GM12878 (cell line): ENCODE results near the gene ARHGEF10L. TPM values are rescaled to one million over a fixed set of nuclear protein-coding genes. Genes with fewer than 3 reads are reported as not detected.

ENCODE experiments used
- ATAC-seq: fragments of 200-7000 bp; cut with Tn5 transposase; 3 replicates; pipeline ENCODE4 v1.9.1; 2020; ENCODE audit warnings: mild to moderate bottlenecking, moderate library complexity
- BruUV-seq: library from RNA; stranded (reverse); fragments of 400-500 nt; replicated peaks from 2 replicates; lab custom pipeline; 2021; lab: Mats Ljungman, UMichigan
- CTCF ChIA-PET: fragments of 300-600 bp; sonication (Branson Sonifier 250); formaldehyde crosslinking; extraction: SDS; loops from one replicate; lab custom pipeline; 2021; ENCODE audit warnings: inconsistent platforms; lab: Yijun Ruan, JAX
- POLR2A ChIA-PET: fragments of 350-600 bp; formaldehyde crosslinking; extraction: SDS; loops from one replicate; lab custom pipeline; 2021; ENCODE audit warnings: inconsistent platforms; lab: Charles Lee
- RAD21 ChIA-PET: fragments of 300-600 bp; sonication (Branson Sonifier 250); formaldehyde crosslinking; loops from one replicate; lab custom pipeline; 2023; ENCODE audit warnings: antibody characterized with exemption; ENCODE audit not compliant: unreplicated experiment; lab: Charles Lee
- SMC1A ChIA-PET: fragments of 300-600 bp; sonication (Branson Sonifier 250); formaldehyde crosslinking; loops from one replicate; lab custom pipeline; 2023; ENCODE audit not compliant: unreplicated experiment, uncharacterized antibody; lab: Charles Lee
- DNase-seq: peaks from one replicate; pipeline ENCODE4 v3.0.0-alpha.2; 2011; ENCODE audit warnings: low read depth, low spot score
- FAIRE-seq: peaks from 3 replicates; lab custom pipeline; 2011; peaks lifted over from hg19 to GRCh38; lab: Jason Lieb, UNC
- H2AFZ ChIP-seq: 2 replicates; pipeline ENCODE4 v1.6.0; 2011; ENCODE audit warnings: low read depth, low read length, control low read depth; ENCODE audit not compliant: control insufficient read depth
- H3K27ac ChIP-seq: 2 replicates; pipeline ENCODE4 v1.5.1; 2011; ENCODE audit warnings: control low read depth; ENCODE audit not compliant: control insufficient read depth, insufficient read depth
- H3K27me3 ChIP-seq, 2 experiments: replicated peaks in 1 of 2; 2 replicates each; pipeline versions ENCODE4 v1.6.0 to v1.6.1; 2011; ENCODE audit warnings: low read length in 1 of 2; ENCODE audit not compliant: control insufficient read depth in 2 of 2, insufficient read depth in 2 of 2
- H3K36me3 ChIP-seq, 2 experiments: 2 replicates each; pipeline ENCODE4 v1.5.1; 2011; ENCODE audit warnings: low read length in 1 of 2; ENCODE audit not compliant: control insufficient read depth in 2 of 2, insufficient read depth in 2 of 2
- H3K4me1 ChIP-seq: 2 replicates; pipeline ENCODE4 v1.6.1; 2011; ENCODE audit warnings: mild to moderate bottlenecking, low read length, moderate library complexity, mixed read lengths; ENCODE audit not compliant: control insufficient read depth, insufficient read depth
- H3K4me2 ChIP-seq: 2 replicates; pipeline ENCODE4 v1.6.0; 2011; ENCODE audit warnings: control low read depth; ENCODE audit not compliant: control insufficient read depth, insufficient read depth
- H3K4me3 ChIP-seq: fragments of 200-600 bp; sonication (generic); 2 replicates; pipeline ENCODE4 v1.5.1; 2016
- H3K79me2 ChIP-seq: 2 replicates; pipeline ENCODE4 v1.6.0; 2011; ENCODE audit warnings: low read length; ENCODE audit not compliant: control insufficient read depth, insufficient read depth
- H3K9ac ChIP-seq: 2 replicates; pipeline ENCODE4 v1.8.0; 2011; ENCODE audit warnings: low read length, control low read depth, mixed read lengths; ENCODE audit not compliant: control insufficient read depth, insufficient read depth
- H3K9me3 ChIP-seq: replicated peaks from 3 replicates; pipeline ENCODE4 v1.5.1; 2011; ENCODE audit warnings: mild to moderate bottlenecking, low read length; ENCODE audit not compliant: control insufficient read depth, insufficient read depth
- H4K20me1 ChIP-seq: 2 replicates; pipeline ENCODE4 v1.6.0; 2011; ENCODE audit not compliant: control insufficient read depth, insufficient read depth
- CHD2 ChIP-seq: IDR thresholded peaks from 2 replicates; pipeline ENCODE4 v1.6.1; 2011; ENCODE audit warnings: low read depth, low read length, improper control_type of control experiment, borderline replicate concordance
- ETV6 ChIP-seq, 2 experiments: fragments of 450-650 bp in 1 of 2; IDR thresholded peaks in 1 of 2; conservative IDR thresholded peaks in 1 of 2; 2 replicates each; pipeline ENCODE4 v1.6.1; 2014; ENCODE audit warnings: antibody characterized with exemption in 1 of 2, borderline replicate concordance in 1 of 2, low read depth in 1 of 2, mild to moderate bottlenecking in 1 of 2, moderate library complexity in 1 of 2
- GATAD2B ChIP-seq: fragments of 450-650 bp; conservative IDR thresholded peaks from 2 replicates; pipeline ENCODE4 v1.6.1; 2017; ENCODE audit warnings: low read depth, mild to moderate bottlenecking, moderate library complexity
- MTA2 ChIP-seq: fragments of 450-650 bp; IDR thresholded peaks from 2 replicates; pipeline ENCODE4 v1.6.1; 2016; ENCODE audit warnings: low read depth, mild to moderate bottlenecking, moderate library complexity
- WGBS: methylation state at CpG from one replicate; pipeline ENCODE4 v1.1.6; 2016; ENCODE audit warnings: low lambda C conversion rate; ENCODE audit not compliant: insufficient replicate concordance, insufficient coverage; ENCODE audit errors: missing lambda C conversion rate; 5-methylcytosine and 5-hydroxymethylcytosine counted together
- in situ Hi-C: fragments of 300-500 bp; cut with MboI; formaldehyde crosslinking; loops from 9 replicates; pipeline ENCODE4 v1.14.3; 2018; ENCODE audit warnings: mixed read lengths
- intact Hi-C: fragments of 100-400 bp; cut with micrococcal nuclease; formaldehyde crosslinking; loops from one replicate; pipeline ENCODE4 v1.14.2; 2022; ENCODE audit not compliant: unreplicated experiment
- polyA plus RNA-seq, 11 experiments: library from polyadenylated mRNA; depleted of rRNA in 4 of 11; unstranded in 6 of 11; stranded (reverse) in 5 of 11; fragments of >200 nt; fragmentation: Nextera tagmentation in 4 of 11; fragmentation: Illumina TruSeq in 1 of 11; extraction: Ambion mirVana in 4 of 11; extraction: Trizol in 1 of 11; gene quantifications; 1 replicate in 1 of 11; 2 replicates in 10 of 11; pipeline versions ENCODE4 v1.2.1 to v1.2.3, GENCODE V29; 2011 to 2016; ENCODE audit warnings: inconsistent platforms in 2 of 11, missing spikeins in 2 of 11, low read depth in 1 of 11
- total RNA-seq, 4 experiments: library from RNA; depleted of rRNA in 3 of 4; stranded (reverse); fragments of >200 nt in 3 of 4; fragmentation: Illumina TruSeq in 1 of 4; extraction: Trizol in 1 of 4; gene quantifications; 2 replicates each; pipeline versions ENCODE4 v1.2.1 to v1.2.3, GENCODE V29; 2013 to 2021

Gene ARHGEF10L
- total and polyA plus RNA-seq, 10 of the 15 experiments (the other 5 are each of a cell fraction or from before 2014, with no cell fraction given) = 0.05 to 0.94 (median 0.28) TPM; not detected in 2

DNA sequence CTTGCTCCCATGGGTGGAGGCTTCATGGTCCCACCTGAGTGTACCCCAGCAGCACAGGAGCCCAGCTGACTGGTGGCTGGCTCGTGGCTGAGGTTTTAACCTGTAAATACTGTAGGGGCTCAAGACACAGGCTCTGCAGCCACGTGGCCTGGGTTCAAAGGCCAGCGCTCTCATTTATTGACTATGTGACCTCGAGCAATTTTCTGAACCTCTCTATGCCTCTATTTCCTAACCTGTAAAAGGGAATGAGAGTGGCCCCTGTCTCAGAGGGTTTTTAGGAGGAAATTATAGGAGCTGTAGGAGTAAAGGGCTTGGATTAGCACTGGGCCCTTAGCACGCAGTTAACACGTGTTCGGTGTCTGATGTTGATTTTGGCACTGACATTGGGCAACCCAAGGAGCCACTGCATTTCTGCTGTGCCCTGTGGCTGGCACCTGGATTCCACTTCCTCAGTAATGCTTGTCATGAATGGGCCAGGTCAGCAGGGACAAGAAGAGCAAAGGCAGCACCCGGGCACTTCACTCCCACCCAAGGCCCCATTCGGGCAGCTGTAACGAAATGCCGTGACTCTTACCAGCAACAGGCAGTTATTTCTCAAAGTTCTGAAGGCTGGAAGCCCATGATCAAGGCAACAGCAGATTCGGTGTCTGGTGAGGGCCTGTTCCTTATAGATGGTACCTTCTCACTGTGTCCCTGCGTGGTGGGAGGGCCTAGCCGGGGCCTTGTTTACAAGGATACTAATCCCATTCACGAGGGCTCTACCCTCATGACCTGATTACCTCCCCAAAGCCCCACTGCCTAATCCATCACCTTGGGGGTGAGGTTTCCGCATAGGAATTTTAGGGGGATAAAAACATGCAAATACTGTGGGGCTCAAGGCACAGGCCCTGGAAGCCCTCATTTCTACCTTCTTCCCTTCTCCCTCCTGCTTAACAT, 25.2 kb downstream of the ARHGEF10L start:
- Histone ChIP-seq H3K36me3 (no peaks in the 10 kb centered on the region), H3K4me2 (no peak overlapping the region), H4K20me1 (no peaks in the 10 kb centered on the region), H3K27ac (no peak overlapping the region), H2AFZ (no peak overlapping the region), H3K9ac (no peak overlapping the region), H3K4me1 (no peaks in the 10 kb centered on the region), H3K4me3 (no peak overlapping the region), H3K79me2 (no peaks in the 10 kb centered on the region), H3K27me3 (peaks cover 4 to 8% of the 10 kb centered on the region in 2 experiments; a peak in 3 of 4 replicates), H3K9me3 (no peaks in the 10 kb centered on the region)
- TF ChIP-seq ETV6 (conservative IDR thresholded peaks at IDR 0.05 in 1 of 2, IDR thresholded peaks at IDR 0.05 in 1 of 2; ENCODE audit: borderline replicate concordance in 1 of 2, low read depth in 1 of 2) (no peak), CHD2 (no peak), MTA2 (no peak), GATAD2B (no peak)
- in situ Hi-C loops = no loop called here
- DNase-seq (no peak), ATAC-seq (no peak), FAIRE-seq (no peak)
- ChIA-PET CTCF (no interaction called here), POLR2A (interaction anchor here (1.1 kb wide), 1 partner anchor 34 kb away, joined by 4 read pairs; no protein-coding TSS in a partner anchor), SMC1A (interaction anchor here (2.6 kb wide), 1 partner anchor 12 kb away, joined by 10 read pairs; no protein-coding TSS in a partner anchor), RAD21 (no interaction called here)
- intact Hi-C loops = no loop called here
- 38% methylated on average over 16 of the region's 16 CpGs for WGBS
- no TSS peak for BruUV-seq
